Measurements from ENCODE around the gene GALNT2. TPM values are rescaled to one million over a fixed set of nuclear protein-coding genes. Genes with fewer than 3 reads are reported as not detected.
A peak's percentile ranks its signal among the peaks of the same experiment; 100 is the strongest.

GALNT2 gene
- total RNA-seq, 1 donor from 2014 or later: 49.4 TPM

GRCh38 chr1:230286166-230286889 lies 219.3 kb downstream of the GALNT2 start:
- no peak for DNase-seq

GRCh38 chr1:230286890-230287269 lies 219.8 kb downstream of the GALNT2 start:
- DNase-seq: no peak

GRCh38 chr1:230287674-230288315 lies 220.8 kb downstream of the GALNT2 start:
- no peak for DNase-seq

- no peak for DNase-seq
These were observed 221.8 kb downstream of the GALNT2 start for GRCh38 chr1:230288641-230289349.

GRCh38 chr1:230289350-230289644 lies 222.3 kb downstream of the GALNT2 start:
- DNase-seq: no peak

GRCh38 chr1:230291731-230292620 lies 224.9 kb downstream of the GALNT2 start:
- no peak for DNase-seq

GRCh38 chr1:230292689-230293389 lies 225.8 kb downstream of the GALNT2 start:
- no peak for DNase-seq

GRCh38 chr1:230293390-230293700 lies 226.3 kb downstream of the GALNT2 start:
- no peak for DNase-seq

- no peak for DNase-seq
These were observed 228.3 kb downstream of the GALNT2 start for GRCh38 chr1:230295367-230295766.

- DNase-seq: peak; percentile 12
These were observed 232.4 kb downstream of the GALNT2 start for GRCh38 chr1:230299191-230300006.

- DNase-seq: no peak
These were observed 233.6 kb downstream of the GALNT2 start for GRCh38 chr1:230300322-230301301.

GRCh38 chr1:230301322-230301721 lies 234.3 kb downstream of the GALNT2 start:
- DNase-seq: peak; percentile 6

GRCh38 chr1:230301822-230302221 lies 234.8 kb downstream of the GALNT2 start:
- DNase-seq: no peak

- no peak for DNase-seq
These were observed 236.0 kb downstream of the GALNT2 start for GRCh38 chr1:230303069-230303468.

GRCh38 chr1:230303822-230304221 lies 236.8 kb downstream of the GALNT2 start:
- DNase-seq: peak; percentile 63

- DNase-seq: no peak
These were observed 239.1 kb downstream of the GALNT2 start for GRCh38 chr1:230306169-230306568.

GRCh38 chr1:230307213-230307612 lies 240.2 kb downstream of the GALNT2 start:
- peak; percentile 27 for DNase-seq

GRCh38 chr1:230308039-230308438 lies 241.0 kb downstream of the GALNT2 start:
- peak; percentile 96 for DNase-seq

- no peak for DNase-seq
These were observed 241.8 kb downstream of the GALNT2 start for GRCh38 chr1:230308821-230309220.

- no peak for DNase-seq
These were observed 242.7 kb downstream of the GALNT2 start for GRCh38 chr1:230309646-230310177.

Measured in dermis blood vessel endothelial cell (primary cell).